Spleen (tissue), 11 donors: ENCODE results near the gene EPB41L4B. TPM values are rescaled to one million over a fixed set of nuclear protein-coding genes. Genes with fewer than 3 reads are reported as not detected.
A peak's percentile ranks its signal among the peaks of the same experiment; 100 is the strongest.

ENCODE experiments used
- DNase-seq: peaks from one replicate; pipeline ENCODE4 v3.0.0-alpha.2; 2020
- H3K27ac ChIP-seq, 8 donors: fragments of 200-600 bp; sonication (generic) in 7 of 8; 1 replicate in 4 of 8; 2 replicates in 4 of 8; pipeline versions ENCODE4 v1.5.0 to v1.8.0; 2016 to 2021; ENCODE audit warnings: inconsistent platforms in 4 of 8, mild to moderate bottlenecking in 4 of 8, moderate library complexity in 1 of 8
- H3K27me3 ChIP-seq, 7 donors: fragments of 200-600 bp; sonication (generic) in 6 of 7; replicated peaks in 1 of 7; 1 replicate in 4 of 7; 2 replicates in 3 of 7; pipeline versions ENCODE4 v1.5.0 to v1.8.0; 2016 to 2021; ENCODE audit warnings: inconsistent platforms in 3 of 7, mild to moderate bottlenecking in 1 of 7
- H3K36me3 ChIP-seq, 6 donors: fragments of 200-600 bp; sonication (generic) in 5 of 6; 1 replicate in 4 of 6; 2 replicates in 2 of 6; pipeline versions ENCODE4 v1.5.0 to v1.8.0; 2016 to 2021; ENCODE audit warnings: inconsistent platforms in 2 of 6
- H3K4me1 ChIP-seq, 6 donors: fragments of 200-600 bp; sonication (generic) in 5 of 6; 1 replicate in 3 of 6; 2 replicates in 3 of 6; pipeline versions ENCODE4 v1.5.0 to v1.8.0; 2016 to 2021; ENCODE audit warnings: inconsistent platforms in 3 of 6
- H3K4me3 ChIP-seq, 8 donors: fragments of 200-600 bp; sonication (generic) in 7 of 8; 1 replicate in 4 of 8; 2 replicates in 4 of 8; pipeline versions ENCODE4 v1.5.0 to v1.8.0; 2016 to 2021; ENCODE audit warnings: inconsistent platforms in 4 of 8, mild to moderate bottlenecking in 4 of 8, moderate library complexity in 2 of 8
- H3K9me3 ChIP-seq, 8 donors: fragments of 200-600 bp; sonication (generic) in 7 of 8; 1 replicate in 4 of 8; 2 replicates in 4 of 8; pipeline versions ENCODE4 v1.5.0 to v1.8.0; 2016 to 2021; ENCODE audit warnings: inconsistent platforms in 4 of 8
- POLR2A ChIP-seq, 3 donors: fragments of 450-650 bp; IDR thresholded peaks; one replicate each; pipeline ENCODE4 v1.5.1; 2017; ENCODE audit warnings: antibody characterized with exemption in 3 of 3, mild to moderate bottlenecking in 1 of 3
- POLR2AphosphoS5 ChIP-seq, 3 donors: sonication (generic); formaldehyde crosslinking; IDR thresholded peaks; one replicate each; pipeline ENCODE4 v1.5.1; 2017; ENCODE audit warnings: antibody characterized with exemption in 3 of 3
- WGBS, 5 donors: extraction: QIAGEN DNeasy Blood & Tissue Kit in 3 of 5; methylation state at CpG; one replicate each; pipeline versions ENCODE4 v1.1.5 to v1.1.7; 2013 to 2018; 5-methylcytosine and 5-hydroxymethylcytosine counted together
- intact Hi-C: fragments of 100-400 bp; cut with DNase I; formaldehyde crosslinking; loops from one replicate; pipeline ENCODE4 v1.15.0; 2023; ENCODE audit warnings: low total_unique reads
- polyA plus RNA-seq, 3 donors: library from polyadenylated mRNA; stranded (reverse); fragments of 200-250 nt; gene quantifications; one replicate each; pipeline ENCODE4 v1.2.1, GENCODE V29; 2013
- total RNA-seq, 7 donors: library from RNA; depleted of rRNA in 3 of 7; stranded (reverse); fragments of >200 nt in 3 of 7; fragmentation: NEBNext Ultra II Directional in 4 of 7; extraction: Animal tissue kit (Norgen Biotek cat#: 25700) in 4 of 7; gene quantifications; one replicate each; pipeline versions ENCODE4 v1.1.0 to v1.2.1, GENCODE V29; 2016 to 2021
- TF ChIP-seq, protein P1 (sequence below), 11 experiments: fragments of 200-600 bp in 7 of 11; fragments of 450-650 bp in 4 of 11; sonication (generic) in 4 of 11; IDR thresholded peaks in 8 of 11; conservative IDR thresholded peaks in 3 of 11; 1 replicate in 7 of 11; 2 replicates in 4 of 11; pipeline versions ENCODE4 v1.4.0 to v1.8.0; 2016 to 2021; ENCODE audit warnings: antibody characterized with exemption in 11 of 11, inconsistent platforms in 4 of 11, mild to moderate bottlenecking in 1 of 11
- donor health status: healthy with polysubstance abuse.
- donor health status: DM: no; HTN: no; CAD: no; lungs with moderate emphysema.
- donor health status: DM: no; HTN: no; CAD: no.
- donor health status: Bipolar disorder and iron deficiency.
- donor health status: healthy.
- donor health status: DM: no; HTN: no; CAD: no.
- donor health status: DM: yes; HTN: yes; CAD: no.

The EPB41L4B gene
- total and polyA plus RNA-seq, 10 donors: 0.02 to 0.43 (median 0.18) TPM; not detected in 3

DNA sequence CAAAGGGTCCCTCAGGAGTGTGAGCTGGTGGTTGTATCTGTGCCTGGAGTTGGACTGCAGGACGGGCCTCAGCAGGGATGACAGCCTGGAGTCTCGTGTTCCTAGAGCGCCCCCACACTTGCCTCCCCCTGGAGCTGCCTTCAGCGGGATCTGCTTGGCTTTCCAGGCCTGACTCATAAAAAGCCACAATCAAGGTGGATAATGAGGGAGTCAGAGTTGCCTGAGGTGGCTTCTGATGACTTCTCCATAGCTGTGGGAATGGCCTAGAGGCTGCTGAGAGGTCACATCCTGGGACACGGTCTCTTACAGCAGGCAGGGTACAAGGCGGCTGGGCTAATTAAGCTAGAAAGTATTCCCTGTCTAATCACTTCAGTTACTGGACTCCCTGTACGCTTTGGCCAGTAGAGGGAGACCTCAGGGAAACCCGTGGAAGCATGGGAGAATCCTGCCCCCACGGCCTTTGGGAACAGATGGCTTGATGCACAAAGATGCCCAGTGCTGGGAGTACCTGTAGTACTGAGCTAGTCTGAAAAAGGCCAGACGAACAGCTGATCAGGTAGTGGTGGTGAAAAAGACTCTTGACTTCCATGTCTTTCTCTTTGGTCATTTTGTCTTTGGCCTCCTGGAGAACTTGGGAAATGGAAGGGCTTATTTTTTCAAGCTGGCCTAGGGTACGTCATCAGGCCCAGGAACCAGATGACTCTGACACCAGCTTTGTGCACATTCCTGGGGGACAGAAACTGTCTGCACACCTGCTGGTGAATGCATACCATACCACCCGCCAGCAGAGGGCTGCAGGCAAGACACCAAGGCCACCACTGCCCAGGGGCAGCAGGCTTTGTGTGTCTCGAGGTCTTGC, 137.7 kb downstream of the EPB41L4B start:
- no peak for TF ChIP-seq POLR2AphosphoS5 (IDR thresholded peaks at IDR 0.05)
- TF ChIP-seq, protein P1, sequence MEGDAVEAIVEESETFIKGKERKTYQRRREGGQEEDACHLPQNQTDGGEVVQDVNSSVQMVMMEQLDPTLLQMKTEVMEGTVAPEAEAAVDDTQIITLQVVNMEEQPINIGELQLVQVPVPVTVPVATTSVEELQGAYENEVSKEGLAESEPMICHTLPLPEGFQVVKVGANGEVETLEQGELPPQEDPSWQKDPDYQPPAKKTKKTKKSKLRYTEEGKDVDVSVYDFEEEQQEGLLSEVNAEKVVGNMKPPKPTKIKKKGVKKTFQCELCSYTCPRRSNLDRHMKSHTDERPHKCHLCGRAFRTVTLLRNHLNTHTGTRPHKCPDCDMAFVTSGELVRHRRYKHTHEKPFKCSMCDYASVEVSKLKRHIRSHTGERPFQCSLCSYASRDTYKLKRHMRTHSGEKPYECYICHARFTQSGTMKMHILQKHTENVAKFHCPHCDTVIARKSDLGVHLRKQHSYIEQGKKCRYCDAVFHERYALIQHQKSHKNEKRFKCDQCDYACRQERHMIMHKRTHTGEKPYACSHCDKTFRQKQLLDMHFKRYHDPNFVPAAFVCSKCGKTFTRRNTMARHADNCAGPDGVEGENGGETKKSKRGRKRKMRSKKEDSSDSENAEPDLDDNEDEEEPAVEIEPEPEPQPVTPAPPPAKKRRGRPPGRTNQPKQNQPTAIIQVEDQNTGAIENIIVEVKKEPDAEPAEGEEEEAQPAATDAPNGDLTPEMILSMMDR (IDR thresholded peaks at IDR 0.05 in 8 of 11, conservative IDR thresholded peaks at IDR 0.05 in 3 of 11): peak in 1 of 11 experiments; percentile 15
- Histone ChIP-seq H3K9me3 (no peaks in the 10 kb centered on the region), H3K27me3 (peaks cover 0 to 14% (median 0%) of the 10 kb centered on the region in 7 donors), H3K36me3 (no peaks in the 10 kb centered on the region), H3K4me3 (no peak overlapping the region), H3K27ac (no peak overlapping the region), H3K4me1 (no peaks in the 10 kb centered on the region)
- no peak for DNase-seq
- intact Hi-C loops: no loop called here
- 67 to 77% (median 70%) methylated on average over 9 to 13 of the region's 13 CpGs for WGBS, 5 donors

DNA sequence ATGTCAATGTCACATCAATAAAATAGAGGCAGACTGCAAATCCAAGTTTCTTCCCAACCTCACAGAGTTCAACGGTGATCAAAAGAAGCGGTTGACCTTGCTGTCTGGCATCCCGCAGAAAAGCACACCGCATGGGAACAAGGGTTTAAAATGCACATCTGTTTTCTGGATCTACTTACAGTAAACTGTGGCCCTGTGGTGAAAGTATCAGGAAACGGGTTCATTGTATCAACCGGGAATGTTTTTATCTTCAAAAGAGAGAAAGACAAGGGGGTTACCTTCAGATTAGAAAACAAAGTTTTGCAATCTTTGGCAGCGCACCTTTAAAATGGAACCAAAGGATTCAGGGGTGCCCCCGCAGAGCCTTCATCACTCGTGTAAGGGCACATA, 138.3 kb downstream of the EPB41L4B start:
- H3K9me3 ChIP-seq: no peaks in the 10 kb centered on the region
- H3K4me3 ChIP-seq: no peak overlapping the region
- no peaks in the 10 kb centered on the region for H3K4me1 ChIP-seq
- no peaks in the 10 kb centered on the region for H3K36me3 ChIP-seq
- H3K27me3 ChIP-seq: peaks cover 0 to 14% (median 0%) of the 10 kb centered on the region in 7 donors
- intact Hi-C loops: no loop called here
- WGBS, 5 donors: 75 to 89% (median 81%) methylated on average over 9 of the region's 9 CpGs
- DNase-seq: no peak
- TF ChIP-seq, protein P1 (IDR thresholded peaks at IDR 0.05 in 8 of 11, conservative IDR thresholded peaks at IDR 0.05 in 3 of 11): no peak
- TF ChIP-seq POLR2AphosphoS5 (IDR thresholded peaks at IDR 0.05): no peak
- no peak for TF ChIP-seq POLR2A (IDR thresholded peaks at IDR 0.05)
- H3K27ac ChIP-seq: no peak overlapping the region

DNA sequence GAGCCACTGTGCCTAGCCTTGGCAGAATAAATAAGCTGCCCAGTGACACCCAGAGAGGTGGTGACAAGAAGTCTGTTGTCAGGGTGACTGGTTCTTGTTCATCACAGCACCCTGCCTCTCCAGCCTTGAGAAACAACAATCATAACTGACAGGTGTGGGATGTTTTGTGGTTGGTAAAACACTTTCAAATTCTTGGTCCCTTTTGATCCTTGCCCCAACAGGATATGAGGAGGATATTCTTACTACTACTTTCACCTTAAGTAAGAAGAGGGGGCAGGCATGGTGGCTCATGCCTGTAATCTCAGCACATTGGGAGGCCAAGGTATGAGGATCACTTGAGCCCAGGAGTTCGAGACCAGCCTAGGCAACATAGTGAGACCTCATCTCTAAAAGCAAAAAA, 139.6 kb downstream of the EPB41L4B start:
- Histone ChIP-seq H3K4me1 (no peaks in the 10 kb centered on the region), H3K27me3 (peaks cover 0 to 14% (median 0%) of the 10 kb centered on the region in 7 donors), H3K27ac (no peak overlapping the region), H3K36me3 (no peaks in the 10 kb centered on the region), H3K4me3 (no peak overlapping the region), H3K9me3 (no peaks in the 10 kb centered on the region)
- intact Hi-C loops: no loop called here
- 62 to 88% (median 71%) methylated on average over 1 of the region's 1 CpG for WGBS, 5 donors
- TF ChIP-seq, protein P1 (IDR thresholded peaks at IDR 0.05 in 8 of 11, conservative IDR thresholded peaks at IDR 0.05 in 3 of 11): no peak
- TF ChIP-seq POLR2A (IDR thresholded peaks at IDR 0.05) (no peak), POLR2AphosphoS5 (IDR thresholded peaks at IDR 0.05) (no peak)
- DNase-seq: no peak

DNA sequence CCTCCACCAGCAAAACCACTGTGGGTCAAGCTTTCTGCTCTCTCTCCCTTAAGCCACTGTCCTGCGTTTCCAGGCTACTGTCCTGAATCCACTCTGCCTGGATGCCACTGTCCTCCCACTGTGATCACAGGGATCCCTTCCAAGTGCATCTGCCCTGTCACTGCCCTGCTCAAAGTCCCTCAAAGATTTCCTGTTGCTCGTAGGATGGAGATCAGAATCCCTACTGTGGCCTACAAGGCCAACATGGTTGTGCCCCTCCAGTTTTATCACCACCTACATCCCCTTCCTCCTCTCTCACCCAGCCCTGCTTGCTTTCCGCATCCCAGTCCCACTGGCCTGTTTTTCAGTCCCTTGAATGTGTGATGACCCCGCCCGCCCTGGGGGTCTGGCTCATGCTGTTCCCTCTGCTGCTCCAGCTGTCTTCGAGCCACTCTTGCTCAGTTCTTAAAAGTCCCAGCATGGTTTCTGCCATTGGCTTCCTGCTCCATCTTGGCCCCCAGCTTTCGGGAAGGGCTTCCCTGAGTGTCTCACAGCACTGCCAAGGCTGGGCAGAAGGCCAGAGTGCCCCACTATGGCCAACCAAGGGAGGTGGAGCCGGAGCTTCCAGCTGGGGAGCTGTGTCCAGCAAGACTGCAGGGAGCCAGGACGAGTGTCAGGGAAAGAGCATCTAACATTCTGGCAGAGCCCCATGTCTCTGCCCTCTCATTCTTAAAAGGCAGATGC, 140.9 kb downstream of the EPB41L4B start:
- intact Hi-C loops: no loop called here
- H3K4me1 ChIP-seq: no peaks in the 10 kb centered on the region
- peaks cover 0 to 14% (median 0%) of the 10 kb centered on the region in 7 donors for H3K27me3 ChIP-seq
- H3K27ac ChIP-seq: no peak overlapping the region
- H3K9me3 ChIP-seq: no peaks in the 10 kb centered on the region
- 61 to 86% (median 65%) methylated on average over 8 to 9 of the region's 9 CpGs for WGBS, 5 donors
- no peaks in the 10 kb centered on the region for H3K36me3 ChIP-seq
- H3K4me3 ChIP-seq: no peak overlapping the region
- TF ChIP-seq POLR2AphosphoS5 (IDR thresholded peaks at IDR 0.05) (no peak), POLR2A (IDR thresholded peaks at IDR 0.05) (no peak)
- TF ChIP-seq, protein P1 (IDR thresholded peaks at IDR 0.05 in 8 of 11, conservative IDR thresholded peaks at IDR 0.05 in 3 of 11): no peak
- DNase-seq: no peak
